Spleen (tissue), 11 donors: ENCODE data around the gene ADPRM. TPM values are rescaled to one million over a fixed set of nuclear protein-coding genes. Genes with fewer than 3 reads are reported as not detected.

ENCODE experiments used
- DNase-seq: peaks from one replicate; pipeline ENCODE4 v3.0.0-alpha.2; 2020
- H3K27ac ChIP-seq, 8 donors: fragments of 200-600 bp; sonication (generic) in 7 of 8; 1 replicate in 4 of 8; 2 replicates in 4 of 8; pipeline versions ENCODE4 v1.5.0 to v1.8.0; 2016 to 2021; ENCODE audit warnings: inconsistent platforms in 4 of 8, mild to moderate bottlenecking in 4 of 8, moderate library complexity in 1 of 8
- H3K27me3 ChIP-seq, 7 donors: fragments of 200-600 bp; sonication (generic) in 6 of 7; replicated peaks in 1 of 7; 1 replicate in 4 of 7; 2 replicates in 3 of 7; pipeline versions ENCODE4 v1.5.0 to v1.8.0; 2016 to 2021; ENCODE audit warnings: inconsistent platforms in 3 of 7, mild to moderate bottlenecking in 1 of 7
- H3K36me3 ChIP-seq, 6 donors: fragments of 200-600 bp; sonication (generic) in 5 of 6; 1 replicate in 4 of 6; 2 replicates in 2 of 6; pipeline versions ENCODE4 v1.5.0 to v1.8.0; 2016 to 2021; ENCODE audit warnings: inconsistent platforms in 2 of 6
- H3K4me1 ChIP-seq, 6 donors: fragments of 200-600 bp; sonication (generic) in 5 of 6; 1 replicate in 3 of 6; 2 replicates in 3 of 6; pipeline versions ENCODE4 v1.5.0 to v1.8.0; 2016 to 2021; ENCODE audit warnings: inconsistent platforms in 3 of 6
- H3K4me3 ChIP-seq, 8 donors: fragments of 200-600 bp; sonication (generic) in 7 of 8; 1 replicate in 4 of 8; 2 replicates in 4 of 8; pipeline versions ENCODE4 v1.5.0 to v1.8.0; 2016 to 2021; ENCODE audit warnings: inconsistent platforms in 4 of 8, mild to moderate bottlenecking in 4 of 8, moderate library complexity in 2 of 8
- H3K9me3 ChIP-seq, 8 donors: fragments of 200-600 bp; sonication (generic) in 7 of 8; 1 replicate in 4 of 8; 2 replicates in 4 of 8; pipeline versions ENCODE4 v1.5.0 to v1.8.0; 2016 to 2021; ENCODE audit warnings: inconsistent platforms in 4 of 8
- POLR2A ChIP-seq, 3 donors: fragments of 450-650 bp; IDR thresholded peaks; one replicate each; pipeline ENCODE4 v1.5.1; 2017; ENCODE audit warnings: antibody characterized with exemption in 3 of 3, mild to moderate bottlenecking in 1 of 3
- POLR2AphosphoS5 ChIP-seq, 3 donors: sonication (generic); formaldehyde crosslinking; IDR thresholded peaks; one replicate each; pipeline ENCODE4 v1.5.1; 2017; ENCODE audit warnings: antibody characterized with exemption in 3 of 3
- WGBS, 5 donors: extraction: QIAGEN DNeasy Blood & Tissue Kit in 3 of 5; methylation state at CpG; one replicate each; pipeline versions ENCODE4 v1.1.5 to v1.1.7; 2013 to 2018; 5-methylcytosine and 5-hydroxymethylcytosine counted together
- intact Hi-C: fragments of 100-400 bp; cut with DNase I; formaldehyde crosslinking; loops from one replicate; pipeline ENCODE4 v1.15.0; 2023; ENCODE audit warnings: low total_unique reads
- polyA plus RNA-seq, 3 donors: library from polyadenylated mRNA; stranded (reverse); fragments of 200-250 nt; gene quantifications; one replicate each; pipeline ENCODE4 v1.2.1, GENCODE V29; 2013
- total RNA-seq, 7 donors: library from RNA; depleted of rRNA in 3 of 7; stranded (reverse); fragments of >200 nt in 3 of 7; fragmentation: NEBNext Ultra II Directional in 4 of 7; extraction: Animal tissue kit (Norgen Biotek cat#: 25700) in 4 of 7; gene quantifications; one replicate each; pipeline versions ENCODE4 v1.1.0 to v1.2.1, GENCODE V29; 2016 to 2021
- TF ChIP-seq, protein P1 (sequence below), 11 experiments: fragments of 200-600 bp in 7 of 11; fragments of 450-650 bp in 4 of 11; sonication (generic) in 4 of 11; IDR thresholded peaks in 8 of 11; conservative IDR thresholded peaks in 3 of 11; 1 replicate in 7 of 11; 2 replicates in 4 of 11; pipeline versions ENCODE4 v1.4.0 to v1.8.0; 2016 to 2021; ENCODE audit warnings: antibody characterized with exemption in 11 of 11, inconsistent platforms in 4 of 11, mild to moderate bottlenecking in 1 of 11
- donor health status: healthy with polysubstance abuse.
- donor health status: DM: no; HTN: no; CAD: no; lungs with moderate emphysema.
- donor health status: DM: no; HTN: no; CAD: no.
- donor health status: Bipolar disorder and iron deficiency.
- donor health status: healthy.
- donor health status: DM: no; HTN: no; CAD: no.
- donor health status: DM: yes; HTN: yes; CAD: no.

ADPRM gene
- total and polyA plus RNA-seq, 10 donors = 11.5 to 36.0 (median 15.8) TPM

DNA sequence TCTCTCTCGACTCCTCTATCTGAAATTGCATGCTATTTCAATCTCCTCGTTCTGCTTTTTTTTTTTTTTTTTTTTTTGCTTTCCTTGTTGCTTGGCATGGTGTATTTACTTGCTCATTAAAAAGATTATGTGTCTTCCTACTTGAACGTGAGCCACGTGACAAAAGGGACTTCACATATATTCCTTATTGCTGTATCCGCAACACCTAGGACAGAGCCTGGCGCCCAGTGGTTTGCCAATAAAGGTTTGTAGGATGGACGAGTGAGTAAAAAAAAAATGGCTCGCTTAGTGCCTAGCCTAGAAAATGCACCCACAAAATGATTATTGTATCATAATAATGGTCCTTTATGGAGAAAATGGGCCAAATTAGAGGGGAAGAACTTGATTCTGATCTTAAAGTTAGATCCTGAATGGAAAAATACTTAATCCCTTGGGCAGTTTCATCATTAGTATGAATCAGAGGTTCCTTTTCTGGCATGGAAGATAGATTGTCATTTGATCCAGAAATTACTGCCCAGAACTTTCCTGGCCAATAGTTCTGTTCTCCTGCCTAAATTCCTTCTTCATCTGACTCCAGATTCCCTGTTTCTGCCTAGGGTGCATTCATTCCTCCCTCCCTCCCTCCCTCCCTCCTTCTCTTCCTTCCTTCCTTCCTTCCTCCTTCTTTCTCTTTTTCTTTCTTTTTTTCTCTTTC, 46.1 kb downstream of the ADPRM start:
- Histone ChIP-seq H3K4me1 (peaks cover 0 to 6% (median 0%) of the 10 kb centered on the region in 6 donors), H3K36me3 (no peaks in the 10 kb centered on the region), H3K9me3 (no peaks in the 10 kb centered on the region), H3K4me3 (no peak overlapping the region), H3K27me3 (no peaks in the 10 kb centered on the region), H3K27ac (no peak overlapping the region)
- TF ChIP-seq POLR2AphosphoS5 (IDR thresholded peaks at IDR 0.05) (no peak), POLR2A (IDR thresholded peaks at IDR 0.05) (no peak)
- TF ChIP-seq, protein P1, sequence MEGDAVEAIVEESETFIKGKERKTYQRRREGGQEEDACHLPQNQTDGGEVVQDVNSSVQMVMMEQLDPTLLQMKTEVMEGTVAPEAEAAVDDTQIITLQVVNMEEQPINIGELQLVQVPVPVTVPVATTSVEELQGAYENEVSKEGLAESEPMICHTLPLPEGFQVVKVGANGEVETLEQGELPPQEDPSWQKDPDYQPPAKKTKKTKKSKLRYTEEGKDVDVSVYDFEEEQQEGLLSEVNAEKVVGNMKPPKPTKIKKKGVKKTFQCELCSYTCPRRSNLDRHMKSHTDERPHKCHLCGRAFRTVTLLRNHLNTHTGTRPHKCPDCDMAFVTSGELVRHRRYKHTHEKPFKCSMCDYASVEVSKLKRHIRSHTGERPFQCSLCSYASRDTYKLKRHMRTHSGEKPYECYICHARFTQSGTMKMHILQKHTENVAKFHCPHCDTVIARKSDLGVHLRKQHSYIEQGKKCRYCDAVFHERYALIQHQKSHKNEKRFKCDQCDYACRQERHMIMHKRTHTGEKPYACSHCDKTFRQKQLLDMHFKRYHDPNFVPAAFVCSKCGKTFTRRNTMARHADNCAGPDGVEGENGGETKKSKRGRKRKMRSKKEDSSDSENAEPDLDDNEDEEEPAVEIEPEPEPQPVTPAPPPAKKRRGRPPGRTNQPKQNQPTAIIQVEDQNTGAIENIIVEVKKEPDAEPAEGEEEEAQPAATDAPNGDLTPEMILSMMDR (IDR thresholded peaks at IDR 0.05 in 8 of 11, conservative IDR thresholded peaks at IDR 0.05 in 3 of 11) = no peak
- 78 to 88% (median 81%) methylated on average over 8 of the region's 8 CpGs for WGBS, 5 donors
- no peak for DNase-seq
- intact Hi-C loops = no loop called here

DNA sequence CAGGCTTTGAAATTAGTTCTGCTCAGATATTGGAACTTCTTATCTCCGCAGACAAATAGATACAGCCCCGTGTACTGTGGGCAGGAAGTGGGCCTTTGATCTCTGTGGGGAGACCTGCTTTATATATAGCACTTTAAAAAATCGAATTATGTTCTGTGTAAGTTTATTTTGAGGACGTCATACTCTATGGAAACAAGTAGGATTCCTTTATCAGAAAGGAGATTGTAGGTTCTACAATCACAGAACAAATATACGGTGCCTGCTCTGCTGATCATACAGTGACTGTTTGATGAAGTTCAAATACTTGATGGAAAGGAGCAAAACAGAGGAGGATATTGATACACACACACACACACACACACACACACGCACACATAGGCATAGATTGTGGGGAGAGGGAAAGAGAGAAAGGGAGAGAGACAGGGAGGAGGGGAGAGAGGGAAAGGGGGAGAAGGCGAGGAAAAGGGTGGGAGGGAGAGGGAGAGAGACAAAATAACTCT, 47.2 kb downstream of the ADPRM start:
- TF ChIP-seq POLR2AphosphoS5 (IDR thresholded peaks at IDR 0.05) (no peak), POLR2A (IDR thresholded peaks at IDR 0.05) (no peak)
- TF ChIP-seq, protein P1 (IDR thresholded peaks at IDR 0.05 in 8 of 11, conservative IDR thresholded peaks at IDR 0.05 in 3 of 11) = no peak
- H3K27ac ChIP-seq = no peak overlapping the region
- H3K4me3 ChIP-seq = no peak overlapping the region
- no peak for DNase-seq
- peaks cover 0 to 6% (median 0%) of the 10 kb centered on the region in 6 donors for H3K4me1 ChIP-seq
- intact Hi-C loops = no loop called here
- no peaks in the 10 kb centered on the region for H3K36me3 ChIP-seq
- 38 to 42% (median 40%) methylated on average over 7 of the region's 7 CpGs for WGBS, 5 donors
- no peaks in the 10 kb centered on the region for H3K27me3 ChIP-seq
- H3K9me3 ChIP-seq = no peaks in the 10 kb centered on the region

DNA sequence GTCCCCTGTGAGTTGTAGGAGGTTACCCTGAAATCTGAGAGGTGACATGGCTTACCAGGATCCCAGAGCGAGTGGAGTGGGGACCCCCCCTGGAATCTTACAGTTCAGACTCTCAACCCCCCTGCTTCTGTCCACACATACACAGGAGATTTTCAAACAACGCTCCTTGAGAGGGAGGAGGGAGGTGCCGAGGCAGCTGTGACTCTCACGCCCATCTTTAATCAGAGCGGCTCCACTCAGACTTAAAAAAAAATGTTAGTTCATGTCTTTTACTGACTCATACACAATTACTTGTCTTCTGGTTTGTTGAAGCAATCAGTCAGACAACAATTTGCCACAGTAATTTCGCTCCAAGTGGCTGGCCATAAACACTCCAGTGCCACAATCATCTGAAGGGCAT, 47.8 kb downstream of the ADPRM start:
- Histone ChIP-seq H3K36me3 (no peaks in the 10 kb centered on the region), H3K4me3 (no peak overlapping the region), H3K27me3 (no peaks in the 10 kb centered on the region), H3K27ac (no peak overlapping the region), H3K4me1 (peaks cover 0 to 6% (median 0%) of the 10 kb centered on the region in 6 donors), H3K9me3 (no peaks in the 10 kb centered on the region)
- WGBS, 5 donors = 68 to 74% (median 70%) methylated on average over 6 of the region's 6 CpGs
- intact Hi-C loops = no loop called here
- TF ChIP-seq POLR2A (IDR thresholded peaks at IDR 0.05) (no peak), POLR2AphosphoS5 (IDR thresholded peaks at IDR 0.05) (no peak)
- TF ChIP-seq, protein P1 (IDR thresholded peaks at IDR 0.05 in 8 of 11, conservative IDR thresholded peaks at IDR 0.05 in 3 of 11) = no peak
- DNase-seq = no peak

DNA sequence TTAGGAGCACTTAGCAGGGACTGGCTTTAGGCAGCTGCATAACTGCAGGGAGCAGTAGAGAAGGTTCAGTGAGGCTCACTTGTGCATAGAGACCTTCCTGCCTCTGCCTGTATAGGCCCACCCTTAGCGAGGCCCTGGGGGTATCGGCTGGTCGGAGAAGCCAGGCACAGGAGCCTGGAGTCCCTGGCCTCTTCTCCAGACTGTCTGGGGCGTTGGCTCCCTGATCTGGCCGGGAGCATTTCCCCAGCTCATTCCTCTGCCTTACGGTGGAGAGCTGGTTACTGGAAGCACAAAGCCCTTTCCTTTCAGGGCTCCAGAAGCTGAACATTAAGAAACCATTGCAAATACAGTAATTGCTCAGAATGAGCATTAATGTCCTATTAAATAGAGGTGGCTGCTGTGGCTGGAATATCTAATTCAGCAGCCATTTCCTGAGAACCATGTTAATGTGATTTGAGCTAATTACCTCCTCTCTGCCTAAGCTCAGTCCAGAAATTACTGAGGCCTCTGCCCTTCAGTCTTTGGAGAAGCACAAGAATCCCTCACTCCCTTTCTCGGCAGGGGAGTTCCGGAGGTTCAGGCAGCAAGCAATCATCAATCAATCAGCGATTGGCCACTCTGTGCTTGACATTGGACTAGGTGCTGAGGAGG, 51.3 kb downstream of the ADPRM start:
- Histone ChIP-seq H3K4me1 (peaks cover 0 to 6% (median 0%) of the 10 kb centered on the region in 6 donors), H3K36me3 (no peaks in the 10 kb centered on the region), H3K9me3 (no peaks in the 10 kb centered on the region), H3K27me3 (no peaks in the 10 kb centered on the region), H3K4me3 (no peak overlapping the region), H3K27ac (no peak overlapping the region)
- no peak for DNase-seq
- WGBS, 5 donors = 63 to 81% (median 74%) methylated on average over 6 to 9 of the region's 9 CpGs
- TF ChIP-seq, protein P1 (IDR thresholded peaks at IDR 0.05 in 8 of 11, conservative IDR thresholded peaks at IDR 0.05 in 3 of 11) = no peak
- TF ChIP-seq POLR2AphosphoS5 (IDR thresholded peaks at IDR 0.05) (no peak), POLR2A (IDR thresholded peaks at IDR 0.05) (no peak)
- intact Hi-C loops = no loop called here
